Stimulated activated CD4-positive, alpha-beta T cell treated with anti-CD3 and anti-CD28 coated beads, Interleukin-2, amount 100 ng/mL, for 4 hours (primary cell): ENCODE data around the gene LHX6.

Experiments used
- DNase-seq: peaks from one replicate; pipeline ENCODE4 v3.0.0-alpha.2; 2020; ENCODE audit warnings: low read depth

Gene LHX6

DNA sequence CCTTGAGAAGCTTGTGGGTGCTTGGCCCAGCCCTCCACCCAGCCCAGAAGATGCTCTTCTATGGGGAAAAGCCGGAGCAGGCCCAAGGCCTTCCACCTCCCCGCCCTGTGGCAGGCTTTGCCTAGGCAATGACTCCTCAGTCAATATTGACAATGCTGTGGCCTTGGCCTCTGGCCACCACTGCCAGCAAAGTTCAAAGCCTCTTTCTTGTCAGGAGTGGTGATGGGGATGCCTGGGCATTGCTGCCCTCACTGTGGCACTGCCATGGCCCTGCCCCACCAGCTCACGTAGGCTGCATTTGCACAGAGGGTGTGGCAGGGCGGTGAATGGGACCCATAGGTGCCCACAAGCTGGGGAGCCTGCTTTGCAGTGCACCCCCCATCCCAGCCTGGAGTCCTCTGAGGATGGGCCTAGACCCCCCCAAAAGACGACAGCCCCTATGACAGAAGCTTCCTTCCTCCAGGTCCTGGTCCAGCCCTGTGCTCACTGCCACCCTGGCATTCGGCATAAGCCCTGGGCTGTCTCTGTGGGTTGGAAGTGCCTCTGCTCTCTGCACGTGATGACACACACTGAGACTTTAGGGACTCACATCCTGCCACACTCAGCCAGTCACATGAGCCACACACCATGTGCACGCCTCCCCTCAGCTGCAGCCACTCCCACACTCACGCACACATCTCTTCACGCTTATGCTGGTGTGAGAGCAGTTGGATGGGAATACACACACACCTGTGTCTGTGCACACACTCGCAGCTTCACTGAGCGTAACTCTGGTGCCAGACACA, 38.0 kb downstream of the LHX6 start:
- DNase-seq = no peak

DNA sequence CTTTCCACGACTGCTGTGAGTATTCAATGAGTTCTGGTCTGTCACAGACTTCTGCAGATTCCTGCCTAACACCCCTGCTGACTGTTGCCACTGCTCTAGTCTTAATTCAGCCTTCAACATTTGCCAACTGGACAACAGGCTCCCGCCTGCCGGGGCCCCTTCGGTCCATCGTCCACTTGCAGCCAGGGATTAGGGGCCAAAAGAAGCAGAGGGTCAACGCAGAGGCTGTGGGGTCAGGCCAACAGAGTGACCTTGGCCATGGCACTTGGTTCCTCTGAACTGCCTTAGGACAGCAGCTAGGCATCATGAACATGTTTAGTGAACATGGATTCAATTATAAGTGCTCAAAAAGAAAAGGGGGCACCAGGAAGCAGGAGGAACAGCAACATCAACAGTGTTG, 40.4 kb downstream of the LHX6 start:
- DNase-seq = no peak

DNA sequence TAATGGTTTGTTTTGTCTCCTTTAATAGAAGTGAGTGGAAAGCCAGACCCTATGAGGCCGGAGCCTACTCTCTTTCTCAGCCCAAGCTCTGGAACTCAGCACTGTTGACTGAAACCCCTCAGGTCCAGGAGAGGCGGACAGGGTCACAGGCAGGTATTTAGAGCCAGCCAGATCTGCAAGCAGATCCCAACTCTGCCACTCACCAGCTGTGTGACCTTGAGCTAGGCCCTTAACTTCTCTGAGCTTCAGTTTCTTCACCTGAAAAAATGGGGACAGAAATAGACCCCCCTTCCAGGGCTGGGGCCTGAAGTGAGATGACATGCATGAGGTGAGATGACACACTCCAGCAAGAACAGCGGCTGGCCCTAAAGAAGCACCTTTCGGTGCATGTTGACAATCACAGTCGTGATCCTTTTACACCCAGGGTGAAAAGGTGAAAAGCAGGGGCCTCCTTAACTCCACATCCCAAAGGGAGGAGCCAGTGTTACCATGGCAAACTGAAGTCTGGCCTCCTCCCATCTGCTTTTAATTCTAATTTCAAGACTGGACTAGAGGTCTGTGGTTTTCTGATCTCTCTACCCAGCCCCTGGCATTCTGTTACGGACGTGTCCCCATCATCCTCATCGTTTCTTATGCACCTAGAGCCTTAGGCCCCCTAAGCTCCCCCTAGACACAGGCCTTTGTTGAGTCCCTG, 41.8 kb downstream of the LHX6 start:
- no peak for DNase-seq

DNA sequence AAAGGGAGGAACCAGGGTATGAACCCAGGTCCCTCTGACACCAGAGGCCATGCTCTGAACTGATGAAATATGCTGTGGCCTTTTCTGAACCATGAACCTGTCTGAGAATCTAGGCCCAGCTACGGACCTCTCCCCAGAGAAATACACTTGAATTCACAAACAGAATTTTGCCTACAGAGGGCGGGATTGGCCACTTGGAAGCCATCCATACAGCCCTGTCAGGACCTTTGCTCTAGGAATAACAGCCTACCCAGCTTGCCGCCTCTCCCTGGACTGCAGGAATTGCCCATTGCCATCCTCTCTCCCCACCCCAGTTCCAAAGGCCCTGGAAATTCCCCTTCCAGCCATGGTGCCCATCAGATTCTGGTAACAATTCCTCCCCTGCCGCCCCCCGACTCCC, 42.5 kb downstream of the LHX6 start:
- no peak for DNase-seq

DNA sequence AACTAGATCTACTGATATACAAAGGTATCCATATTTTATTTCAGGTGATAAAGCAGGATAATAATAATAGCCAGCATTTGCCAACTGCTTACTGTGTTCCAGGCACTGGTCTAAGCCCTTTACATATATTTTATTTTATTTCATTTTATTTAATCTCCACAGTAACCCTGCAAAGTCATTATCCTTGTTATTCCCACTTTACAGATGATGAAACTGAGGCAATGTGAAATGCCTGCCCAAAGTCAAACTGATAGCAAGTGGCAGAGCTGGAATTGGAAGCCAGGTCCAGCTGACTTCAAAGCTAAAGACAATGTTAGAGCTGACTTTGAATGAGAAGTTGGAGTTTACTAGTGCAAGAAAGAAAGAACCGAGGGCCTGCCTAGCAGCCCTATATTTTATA, 44.2 kb downstream of the LHX6 start:
- DNase-seq = no peak

DNA sequence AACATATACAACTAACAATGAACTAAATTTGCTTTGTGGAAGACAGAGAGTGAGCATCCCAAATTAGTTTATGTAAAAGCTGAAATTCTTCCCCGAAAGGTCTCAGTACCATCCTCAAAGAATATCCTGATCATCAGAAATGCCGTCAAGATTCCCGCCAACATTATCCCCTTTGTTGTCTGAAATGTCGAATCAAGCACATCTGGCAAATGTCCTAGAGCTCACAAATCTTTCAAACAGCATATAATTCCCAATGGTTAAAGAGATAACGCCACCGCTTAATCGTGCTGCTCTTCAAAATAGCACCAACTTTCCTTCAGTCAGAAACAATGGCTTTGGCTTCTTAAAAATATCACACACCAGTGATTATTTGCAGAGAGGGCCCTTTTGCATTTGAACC, 45.3 kb downstream of the LHX6 start:
- DNase-seq = no peak

DNA sequence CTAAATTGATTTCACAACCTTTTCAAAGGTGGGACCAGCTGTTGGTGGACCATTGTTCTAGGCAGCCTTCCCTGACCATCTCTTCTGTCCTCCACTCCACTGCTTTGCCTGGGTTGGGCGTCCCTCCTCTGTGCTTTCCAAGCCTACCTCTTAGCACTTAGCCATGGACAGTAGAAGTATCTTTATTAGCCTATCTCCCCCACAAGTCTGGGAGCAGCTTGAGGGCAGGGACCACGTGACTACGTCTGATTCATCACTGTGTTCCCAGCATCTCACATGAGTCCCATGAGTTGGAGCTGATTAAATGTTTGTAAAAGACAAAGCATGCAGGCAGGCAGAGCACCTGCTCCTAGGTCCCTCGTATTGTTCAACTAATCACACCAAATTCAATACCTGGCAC, 48.1 kb downstream of the LHX6 start:
- no peak for DNase-seq

DNA sequence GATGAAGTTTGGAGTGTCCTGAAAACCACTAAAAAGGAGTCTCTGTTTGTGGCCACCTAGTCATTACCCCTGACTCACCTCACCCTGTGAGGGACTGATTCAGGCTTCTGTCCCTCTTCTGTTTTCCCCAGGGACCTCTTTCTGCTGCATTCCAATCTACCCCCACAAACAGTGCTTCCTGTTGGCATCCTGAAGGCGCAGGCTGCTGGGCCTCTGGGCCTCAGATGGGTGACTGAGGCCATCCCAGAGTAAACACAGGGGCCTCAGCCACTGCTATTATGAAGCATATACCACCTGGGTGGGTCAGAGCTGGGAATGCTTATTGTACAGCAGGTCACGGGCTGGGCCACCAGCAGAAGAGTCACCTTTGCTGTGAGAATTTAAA, 49.1 kb downstream of the LHX6 start:
- DNase-seq = no peak

DNA sequence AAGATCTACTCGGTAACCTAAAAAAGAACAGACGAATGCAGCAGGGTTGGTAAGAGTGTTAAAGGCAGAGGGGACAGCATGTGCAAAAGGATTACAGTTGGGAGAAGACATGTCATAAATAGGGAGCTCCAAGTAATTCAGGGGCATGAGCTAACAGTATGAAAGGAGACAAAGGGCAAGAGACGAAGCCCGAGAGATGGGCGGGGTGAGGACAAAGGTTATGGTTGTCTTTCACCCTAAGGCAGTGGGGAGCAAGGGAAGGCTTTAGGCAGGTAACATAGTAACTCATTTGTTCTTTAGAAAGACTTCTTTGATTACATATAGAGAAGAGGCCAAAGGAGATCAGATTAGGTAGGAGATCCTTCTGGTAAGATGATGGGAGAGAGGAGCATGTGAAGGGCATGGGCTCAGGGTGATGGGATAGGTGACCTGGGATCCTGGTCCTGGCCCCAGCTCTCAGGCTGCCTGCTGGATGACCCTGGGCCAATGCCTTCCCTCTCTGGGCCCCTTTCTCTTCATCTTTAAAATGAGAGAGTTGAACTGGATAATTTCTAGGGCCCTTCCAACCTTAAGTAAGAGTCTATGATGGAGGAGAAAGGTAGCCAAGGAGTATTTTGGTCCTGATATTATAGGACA, 49.6 kb downstream of the LHX6 start:
- no peak for DNase-seq

DNA sequence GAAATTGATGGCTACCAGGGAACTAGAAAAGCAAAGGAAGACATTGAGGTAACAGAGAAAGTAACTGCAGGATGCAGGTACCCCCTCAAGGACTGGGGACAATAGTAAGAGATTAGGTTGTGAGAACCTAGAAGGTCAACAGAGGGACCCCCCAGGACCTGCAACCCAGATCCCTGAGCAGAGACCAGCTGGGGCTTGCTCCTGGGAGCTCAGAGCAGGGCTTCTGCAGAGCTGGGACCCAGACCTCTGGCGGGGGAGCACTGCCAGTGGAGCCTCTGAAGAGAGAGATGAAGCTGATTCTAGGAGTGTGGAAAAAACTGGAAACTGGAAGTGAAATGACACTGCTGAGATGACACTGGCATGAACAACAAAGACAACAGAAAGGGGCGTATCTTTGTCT, 51.8 kb downstream of the LHX6 start:
- DNase-seq = no peak

DNA sequence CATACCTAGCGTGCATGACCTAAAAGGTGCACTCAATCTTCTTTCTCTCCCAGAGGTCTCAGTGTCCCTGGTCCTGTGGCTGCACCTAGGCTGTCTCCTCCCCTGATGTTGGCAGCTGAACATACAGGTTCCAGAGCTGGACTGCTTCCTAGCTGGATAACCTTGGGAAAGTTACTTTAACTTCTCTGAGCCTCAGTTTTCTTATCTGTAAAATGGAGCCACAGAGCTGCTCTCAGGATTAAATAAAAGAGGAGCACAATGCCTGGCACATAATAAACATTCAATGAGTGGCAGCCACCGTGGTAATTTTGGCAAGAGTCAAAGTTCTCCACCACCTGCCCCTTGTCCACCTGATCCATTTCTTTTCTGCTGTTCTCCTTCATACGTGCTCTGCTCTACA, 55.1 kb downstream of the LHX6 start:
- DNase-seq = no peak

DNA sequence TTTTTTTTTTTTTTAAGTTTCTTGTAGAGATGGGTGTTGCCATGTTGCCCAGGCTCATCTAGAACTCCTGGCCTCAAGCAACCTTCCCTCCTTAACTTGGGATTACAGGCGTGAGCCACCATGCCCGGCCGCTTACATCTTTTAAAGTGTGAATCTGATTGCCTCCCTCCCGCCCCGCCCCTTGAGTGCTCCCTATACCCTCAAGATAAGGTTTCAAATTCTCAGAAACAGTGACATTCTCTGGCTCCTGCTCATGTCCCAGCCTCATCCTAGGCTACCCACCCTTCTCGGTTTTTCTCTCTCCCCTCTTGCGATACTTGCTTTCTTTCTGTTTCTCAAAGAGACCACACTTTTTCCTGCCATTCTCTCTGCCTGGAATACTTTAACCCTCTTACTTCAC, 56.6 kb downstream of the LHX6 start:
- no peak for DNase-seq

DNA sequence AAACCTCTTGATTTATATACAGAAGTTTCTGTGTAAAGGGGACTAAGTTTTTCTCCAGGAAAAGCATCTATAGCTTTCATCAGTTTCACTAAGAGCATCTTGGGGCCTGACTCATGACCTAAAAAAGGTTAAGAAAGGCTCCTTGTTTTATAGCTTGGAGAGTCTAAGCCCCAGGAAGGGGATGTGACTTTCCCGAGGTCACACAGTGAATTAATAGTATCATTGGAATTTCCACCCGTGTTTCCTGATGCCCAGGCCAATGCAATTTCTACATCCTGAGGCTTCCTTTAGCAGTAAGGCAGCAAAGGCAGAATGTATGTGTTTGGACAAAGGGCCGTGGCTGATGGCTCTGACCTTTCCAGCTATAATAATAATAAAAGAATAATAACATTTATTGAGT, 60.4 kb downstream of the LHX6 start:
- no peak for DNase-seq

DNA sequence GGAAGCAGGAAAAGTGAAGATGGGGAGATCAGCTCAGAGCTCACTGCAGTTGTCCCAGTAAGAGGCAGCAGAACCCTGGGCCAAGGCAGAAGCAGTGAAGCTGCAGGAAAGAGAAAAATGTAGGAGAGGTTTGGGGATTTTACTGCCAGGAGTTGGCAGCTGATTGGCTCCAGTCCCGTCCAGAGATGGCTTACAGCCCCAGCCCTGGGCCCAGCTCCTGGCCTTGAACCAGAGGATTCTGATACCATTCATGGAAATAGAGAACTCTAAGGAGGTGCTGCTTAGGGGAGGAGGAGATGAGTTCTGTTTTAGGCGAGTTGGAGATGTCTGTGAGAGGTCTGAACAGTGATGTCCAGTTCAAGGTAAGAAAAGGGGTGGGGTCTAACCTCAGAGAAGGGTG, 64.5 kb downstream of the LHX6 start:
- no peak for DNase-seq

DNA sequence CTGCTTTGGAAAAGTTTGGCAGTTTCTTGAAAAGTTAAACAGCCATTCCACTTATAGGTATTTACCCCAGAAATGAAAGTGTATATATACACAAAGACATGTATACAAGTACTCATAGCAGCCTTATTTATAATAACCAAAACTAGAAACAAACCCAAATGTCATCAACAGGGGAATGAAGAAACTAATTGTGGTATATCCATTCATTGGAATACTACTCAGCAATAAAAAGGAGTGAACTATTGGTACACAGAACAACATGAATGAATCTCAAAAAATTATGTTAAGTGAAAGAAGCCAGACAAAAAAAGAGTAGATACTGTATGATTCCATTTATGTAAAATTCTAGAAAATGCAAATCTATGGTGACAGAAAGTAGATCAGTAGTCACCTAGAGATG, 66.3 kb downstream of the LHX6 start:
- no peak for DNase-seq

DNA sequence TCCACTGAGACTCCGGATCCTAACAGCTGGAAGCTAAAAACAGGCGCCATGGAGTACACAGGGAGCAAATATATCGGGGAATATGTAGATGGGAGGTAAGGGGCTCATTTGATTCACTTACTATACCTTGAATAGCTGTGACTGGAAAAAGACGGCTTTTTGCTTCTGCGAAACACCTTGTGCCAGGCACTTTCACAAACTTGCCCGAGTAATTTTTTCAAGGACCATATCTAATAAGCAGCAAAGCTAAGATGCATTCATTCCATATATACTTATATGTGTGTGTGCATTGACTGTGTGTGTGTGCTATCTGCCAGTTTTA, 68.9 kb downstream of the LHX6 start:
- DNase-seq = no peak

DNA sequence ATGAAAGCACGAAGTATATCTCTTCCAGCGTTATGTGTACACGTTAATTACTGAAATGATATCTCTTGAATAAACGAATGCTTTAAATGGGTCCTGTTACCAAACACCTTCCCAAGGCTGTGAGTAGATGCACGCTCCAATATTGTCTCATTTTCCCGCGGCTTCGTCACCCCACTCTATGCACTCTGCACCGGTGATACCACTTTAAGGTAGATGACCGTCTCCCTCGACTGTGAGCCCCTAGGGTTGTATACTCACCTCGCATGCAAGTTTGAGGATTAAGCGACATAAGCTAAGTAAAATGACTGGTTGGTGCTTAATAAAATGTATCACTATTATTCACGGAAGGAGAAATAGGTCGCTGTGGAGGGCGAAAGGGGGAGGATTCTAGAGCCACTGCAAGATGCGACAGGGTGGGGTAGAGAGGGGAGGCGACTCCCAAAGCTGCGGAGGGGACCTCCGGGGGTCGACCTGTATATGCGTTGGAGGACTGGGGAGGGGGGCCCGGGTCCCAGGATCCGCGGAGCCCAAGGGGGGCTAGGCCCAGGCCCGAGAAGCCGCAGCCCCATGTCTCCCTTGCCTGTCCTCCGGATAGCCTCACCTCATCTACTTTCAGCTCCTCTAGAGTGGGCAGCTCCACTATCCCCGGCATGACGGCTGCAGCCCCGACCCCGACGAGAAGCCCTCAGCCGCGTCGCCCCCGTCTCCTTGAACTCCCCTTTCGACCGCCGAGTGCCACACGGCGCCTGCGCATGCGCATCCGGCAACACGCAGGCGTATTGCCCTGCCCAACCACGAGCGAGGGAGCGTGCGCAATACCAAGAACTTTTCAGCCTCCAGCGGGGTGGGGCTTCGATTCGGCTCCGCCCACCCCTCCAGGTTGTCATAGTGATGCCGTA, 69.5 kb downstream of the LHX6 start, which contains the start of the genes MORN5 and NDUFA8:
Gene MORN5, plus strand, starts transcription at position 883 of the 899 bp plus-strand sequence. CDS start 65 bp downstream, outside the sequence.
Gene NDUFA8, minus strand, starts transcription at position 754 of the 899 bp plus-strand sequence. Its CDS starts 102 bp downstream, at position 652.
- peak; percentile 93 for DNase-seq

DNA sequence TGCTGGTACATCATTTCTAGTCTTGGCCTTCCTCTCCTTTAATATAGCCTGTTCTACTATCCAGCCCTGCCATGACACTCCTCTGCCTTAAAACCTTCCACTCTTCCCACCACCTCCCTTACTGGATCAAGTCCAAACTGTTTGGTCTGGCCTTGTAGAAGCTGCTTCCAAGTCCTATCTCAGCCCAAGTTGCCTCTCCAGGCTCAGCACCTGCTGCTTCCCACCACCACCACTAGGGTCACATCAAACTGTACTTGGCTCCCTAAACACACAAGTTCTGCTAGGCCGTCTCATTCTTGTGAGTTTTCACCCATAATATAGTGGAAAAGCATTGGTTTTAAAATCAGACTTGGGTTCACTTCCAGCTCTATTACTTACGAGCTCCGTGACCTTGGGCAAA, 70.6 kb downstream of the LHX6 start:
- no peak for DNase-seq

DNA sequence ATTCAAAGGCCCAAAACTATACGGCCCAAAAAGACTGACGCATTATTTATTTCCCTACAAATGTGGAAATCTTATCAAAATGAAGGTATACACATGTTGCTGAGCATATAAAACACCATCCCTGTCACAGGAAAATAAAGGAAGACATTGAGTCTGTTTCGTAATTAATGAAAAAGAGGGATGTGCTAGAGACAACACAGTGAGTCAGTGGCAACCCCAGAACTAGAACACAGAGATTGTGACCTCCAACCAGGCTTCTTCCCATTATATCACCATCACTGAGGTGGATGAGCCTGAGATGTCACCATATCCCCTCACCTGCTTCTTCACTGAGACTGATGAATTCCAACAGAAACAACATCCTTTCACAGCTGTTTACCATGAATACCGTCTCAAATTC, 73.0 kb downstream of the LHX6 start:
- no peak for DNase-seq
